Stimulated activated CD8-positive, alpha-beta memory T cell treated with anti-CD3 and anti-CD28 coated beads, Interleukin-7, amount 100 ng/mL, for 48 hours (primary cell): ENCODE data around the gene DDAH2.

ENCODE experiments used
- DNase-seq, 2 donors: peaks; one replicate each; pipeline ENCODE4 v3.0.0-alpha.2; 2020; ENCODE audit warnings: low read depth in 1 of 2; ENCODE audit errors: extremely low read depth in 1 of 2

The DDAH2 gene

DNA sequence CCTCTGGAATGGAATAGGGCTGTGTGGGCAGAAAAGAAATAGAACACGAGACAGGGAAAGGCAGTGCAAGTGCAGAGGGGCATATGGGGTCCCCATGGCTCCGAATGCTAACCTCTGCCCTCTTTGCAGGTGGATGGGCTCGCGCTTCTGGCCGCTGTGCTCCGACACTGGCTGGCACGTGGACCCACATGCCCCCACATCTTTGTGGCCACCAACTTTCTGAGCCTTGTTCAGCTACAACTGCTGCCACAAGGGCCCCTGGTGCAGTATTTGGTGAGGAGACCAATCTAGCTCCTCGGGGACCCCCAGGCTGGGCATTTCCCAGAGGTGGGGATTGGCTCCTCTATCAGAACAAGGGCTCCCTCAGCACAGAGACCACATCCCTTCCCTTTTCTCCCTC lies 32.2 kb upstream of the DDAH2 start:
- no peak for DNase-seq

- DNase-seq = no peak
Measured at GRCh38 chr6:31760790-31761189, 31.7 kb upstream of the DDAH2 start.

DNA sequence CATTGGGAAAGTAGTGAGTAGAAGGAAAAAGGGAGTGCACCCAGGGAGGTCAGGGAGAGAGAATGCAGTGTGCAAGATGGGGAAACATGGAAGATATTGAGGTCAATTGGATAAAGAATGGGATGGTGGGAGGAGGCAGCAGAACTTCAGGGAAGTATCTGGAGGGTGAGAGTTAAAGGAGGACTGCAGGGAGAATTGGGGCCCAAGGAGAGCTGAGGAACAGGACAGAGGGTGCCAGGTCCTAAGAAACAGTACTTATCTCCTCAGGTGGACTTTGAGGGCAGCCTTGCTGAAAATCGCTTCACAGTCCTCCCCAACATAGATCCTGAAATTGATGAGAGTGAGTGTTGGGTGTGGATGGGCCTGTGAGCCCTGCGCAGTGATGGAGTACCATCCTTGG lies 29.2 kb upstream of the DDAH2 start:
- no peak for DNase-seq

DNA sequence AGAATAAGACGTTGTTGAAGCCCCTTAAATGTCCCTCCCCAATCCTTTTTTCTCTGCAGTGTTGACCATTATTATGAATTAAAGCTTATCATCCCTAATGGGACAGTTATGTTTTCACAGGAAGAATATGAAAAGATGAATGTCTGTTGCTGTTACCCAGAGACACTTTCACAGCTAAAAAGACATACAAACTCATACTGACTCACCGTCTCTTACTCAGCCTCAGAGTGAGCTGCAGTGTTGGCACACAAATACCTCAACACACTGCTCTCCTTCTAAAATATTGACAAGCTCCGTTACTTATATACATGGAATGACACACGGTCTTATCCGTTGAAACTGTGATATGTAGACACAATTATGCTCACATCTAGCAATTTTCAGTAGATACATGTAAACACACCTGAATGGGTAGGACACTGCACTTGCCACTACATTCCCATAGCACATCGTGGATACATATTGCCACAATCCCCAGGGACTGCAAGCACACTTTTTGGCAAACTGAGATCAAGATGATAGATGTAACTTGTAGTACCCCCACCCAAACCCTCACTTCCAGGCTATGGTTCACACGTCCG lies 23.7 kb upstream of the DDAH2 start:
- no peak for DNase-seq

GRCh38 chr6:31750411-31751022 lies 21.4 kb upstream of the DDAH2 start:
- DNase-seq = no peak

GRCh38 chr6:31749301-31750036 lies 20.4 kb upstream of the DDAH2 start:
- no peak for DNase-seq

DNA sequence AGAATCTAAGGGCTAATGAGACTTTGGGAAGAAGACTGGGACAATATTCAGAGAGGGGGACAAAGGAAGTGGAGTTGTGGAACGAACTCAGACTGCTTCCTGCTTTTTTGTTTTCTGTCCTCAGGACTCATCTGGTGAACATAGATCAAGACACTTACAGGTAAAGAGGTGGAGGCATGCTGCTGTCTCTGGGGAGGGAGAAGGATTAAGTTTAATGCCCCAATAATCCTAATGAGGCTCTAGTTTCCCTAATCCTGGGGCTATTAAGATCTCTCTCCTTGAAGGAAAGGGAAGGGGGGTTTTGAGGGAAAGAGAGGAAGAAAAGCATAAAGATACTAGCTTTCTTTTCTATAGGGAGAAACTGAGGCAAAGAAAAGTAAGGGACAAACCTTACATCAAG lies 15.3 kb upstream of the DDAH2 start:
- no peak for DNase-seq

GRCh38 chr6:31742894-31743293 lies 13.8 kb upstream of the DDAH2 start:
- no peak for DNase-seq

DNA sequence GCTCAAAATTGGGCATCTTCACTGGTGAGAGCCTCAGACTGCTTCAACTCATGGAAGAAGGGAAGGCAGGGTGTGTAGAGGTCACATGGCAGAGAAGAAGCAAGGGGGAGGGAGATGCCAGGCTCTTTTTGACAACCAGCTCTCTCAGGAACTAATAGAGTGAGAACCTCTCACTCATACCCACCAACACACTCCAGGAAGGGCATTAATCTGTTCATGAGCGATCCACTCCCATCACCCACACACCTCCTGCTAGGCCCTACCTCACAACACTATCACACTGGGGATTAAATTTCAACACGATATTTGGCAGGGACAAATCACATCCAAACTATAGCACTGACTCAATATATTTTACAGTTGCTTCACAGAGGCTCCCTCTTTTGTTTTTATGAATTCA lies 12.7 kb upstream of the DDAH2 start:
- DNase-seq = no peak

DNA sequence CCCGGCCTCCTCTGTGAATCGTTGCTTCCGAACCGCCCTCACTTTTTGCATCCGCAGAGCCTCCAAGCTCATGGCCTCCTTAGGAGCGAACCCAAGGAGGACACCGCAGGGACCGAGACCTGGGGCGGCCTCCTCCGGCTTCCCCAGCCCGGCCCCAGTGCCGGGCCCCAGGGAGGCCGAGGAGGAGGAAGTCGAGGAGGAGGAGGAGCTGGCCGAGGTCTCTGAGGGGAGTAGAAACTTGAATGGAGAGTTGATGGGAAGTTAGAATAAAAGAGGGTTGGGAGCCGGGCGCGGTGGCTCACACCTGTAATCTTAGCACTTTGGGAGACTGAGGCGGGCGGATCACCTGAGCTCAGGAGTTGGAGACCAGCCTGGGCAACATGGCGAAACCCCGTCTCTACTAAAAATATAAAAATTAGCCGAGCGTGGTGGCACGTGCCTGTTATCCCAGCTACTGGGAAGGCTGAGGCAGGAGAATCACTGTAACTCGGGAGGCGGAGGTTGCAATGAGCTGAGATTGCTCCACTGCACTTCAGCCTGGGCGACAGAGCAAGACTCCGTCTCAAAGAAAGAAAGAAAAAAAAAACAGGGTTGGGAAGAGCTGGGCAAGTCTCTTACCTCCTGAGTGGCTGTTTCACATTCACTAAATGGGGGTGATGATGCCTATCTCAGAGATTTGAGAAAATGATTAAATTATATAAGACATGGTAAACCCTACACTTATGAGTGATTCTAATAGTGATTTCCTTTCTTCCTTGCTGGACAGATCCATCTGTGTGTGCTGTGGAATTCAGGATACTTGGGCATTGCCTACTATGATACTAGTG lies 11.5 kb upstream of the DDAH2 start:
- DNase-seq = no peak

DNA sequence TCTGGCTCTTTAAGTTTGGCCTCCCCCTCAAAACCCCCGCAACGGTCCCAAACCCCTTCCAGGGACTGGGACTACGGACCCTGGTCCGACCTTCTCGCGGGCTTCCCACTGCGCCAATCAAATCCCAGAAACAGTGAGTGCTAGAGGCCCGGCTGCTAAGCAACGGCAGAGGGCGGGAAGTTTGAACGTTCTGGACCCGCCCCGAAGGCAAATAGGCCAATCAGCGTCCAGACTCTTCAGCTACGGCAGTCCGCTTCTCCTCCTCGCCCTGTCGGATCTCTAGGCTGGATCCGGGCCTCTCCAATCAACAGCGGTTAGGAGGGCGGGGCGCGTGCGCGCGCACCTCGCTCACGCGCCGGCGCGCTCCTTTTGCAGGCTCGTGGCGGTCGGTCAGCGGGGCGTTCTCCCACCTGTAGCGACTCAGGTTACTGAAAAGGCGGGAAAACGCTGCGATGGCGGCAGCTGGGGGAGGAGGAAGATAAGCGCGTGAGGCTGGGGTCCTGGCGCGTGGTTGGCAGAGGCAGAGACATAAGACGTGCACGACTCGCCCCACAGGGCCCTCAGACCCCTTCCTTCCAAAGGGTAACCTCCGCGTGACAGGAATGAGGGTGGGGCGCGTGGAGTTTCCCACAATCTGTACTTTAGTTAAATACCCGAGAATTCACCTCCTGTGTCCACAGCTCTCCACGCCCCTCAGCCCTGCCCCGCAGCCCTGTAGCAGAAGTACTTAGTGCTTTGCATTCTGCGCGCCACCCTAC lies 10.7 kb upstream of the DDAH2 start, which contains the start of gene MSH5:
TSS of gene MSH5 (plus strand) at position 367 of the 758 bp plus-strand sequence. CDS start 462 bp downstream, outside the sequence.
- peak; percentile 97 for DNase-seq

GRCh38 chr6:31737991-31738979 lies 9.2 kb upstream of the DDAH2 start:
- DNase-seq = peak in 1 of 2 donors; percentile 63

- DNase-seq = no peak
Measured at GRCh38 chr6:31737315-31737990, 8.4 kb upstream of the DDAH2 start.

DNA sequence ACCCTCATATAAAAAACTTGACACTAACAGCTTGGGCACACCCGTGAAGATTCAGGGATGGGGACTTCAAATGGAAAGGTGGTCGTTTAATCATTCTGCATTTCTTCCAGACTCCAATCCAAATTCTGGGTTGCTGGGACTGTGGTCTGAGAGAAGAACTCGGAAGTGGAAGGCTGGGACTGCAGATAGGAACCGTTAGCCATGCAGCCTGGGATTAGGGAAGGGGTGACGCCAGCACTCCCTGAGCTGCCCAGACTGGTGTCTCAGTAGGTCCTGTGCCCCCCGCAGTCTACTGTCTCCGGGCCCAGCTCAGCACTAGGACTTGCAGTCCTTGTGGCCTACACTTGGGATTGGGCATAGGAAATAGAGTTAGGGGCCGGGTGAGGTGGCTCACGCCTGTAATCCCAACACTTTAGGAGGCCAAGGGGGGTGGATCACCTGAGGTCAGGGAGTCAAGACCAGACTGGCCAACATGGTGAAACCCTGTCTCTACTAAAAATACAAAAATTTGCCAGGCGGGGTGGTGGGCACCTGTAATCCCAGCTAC lies 7.7 kb upstream of the DDAH2 start:
- no peak for DNase-seq

DNA sequence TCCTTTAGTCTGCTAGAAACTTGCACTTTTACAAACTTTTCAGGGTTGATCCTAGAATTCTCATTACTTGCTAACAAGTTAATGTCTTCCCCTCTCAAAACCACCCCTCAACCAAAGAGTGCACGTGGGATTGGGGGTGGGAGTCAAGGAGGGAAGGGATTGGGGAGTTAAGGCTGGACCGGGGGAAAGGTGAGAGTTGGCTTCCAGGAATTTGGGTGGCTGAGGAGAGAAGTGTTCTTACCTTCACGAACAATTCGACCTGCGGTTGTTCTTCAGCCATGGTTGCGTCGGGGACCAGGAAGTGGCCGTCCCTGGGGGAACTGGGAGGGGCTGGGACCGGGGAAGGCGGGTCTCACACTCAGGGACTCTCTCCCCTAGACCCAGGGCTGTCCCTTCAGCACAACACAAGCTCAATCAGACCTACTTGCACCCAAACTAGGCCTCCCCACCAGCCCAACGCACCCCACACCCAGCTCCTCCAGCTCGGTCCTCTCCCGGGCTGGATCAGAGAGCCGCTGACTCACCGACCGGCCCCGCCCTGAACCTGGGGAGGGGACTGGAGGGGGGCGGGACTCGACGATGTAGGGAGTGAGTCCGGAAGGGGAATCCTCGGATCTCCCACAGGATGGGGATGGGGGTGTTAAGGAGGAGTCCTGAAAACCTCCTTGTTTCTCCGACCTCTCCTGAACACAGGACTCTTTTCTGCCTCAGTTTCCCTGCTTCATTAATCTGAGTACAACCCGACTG lies 7.1 kb upstream of the DDAH2 start, which contains the start of gene CLIC1:
TSS of gene CLIC1 (minus strand) at position 510 of the 747 bp plus-strand sequence. CDS start at position 280, 230 bp downstream.
- DNase-seq = peak; percentile 66 to 75

- peak in 1 of 2 donors; percentile 52 for DNase-seq
Measured at GRCh38 chr6:31734821-31735406, 5.8 kb upstream of the DDAH2 start.

- DNase-seq = no peak
Measured at GRCh38 chr6:31734247-31734820, 5.2 kb upstream of the DDAH2 start.
